OCI-LY7 (cell line): ENCODE data around the gene ITGAE.

Experiments used
- CTCF ChIP-seq: fragments of 200-600 bp; sonication (generic); conservative IDR thresholded peaks from 2 replicates; pipeline ENCODE4 v1.5.1; 2014; ENCODE audit warnings: mild to moderate bottlenecking, antibody characterized with exemption, low read length, moderate library complexity, mixed read lengths
- EZH2phosphoT487 ChIP-seq: fragments of 200-600 bp; sonication (generic); IDR thresholded peaks from 2 replicates; pipeline ENCODE4 v1.6.1; 2018; ENCODE audit warnings: low read depth, borderline replicate concordance, mild to moderate bottlenecking, mixed run types, antibody characterized with exemption, low read length, moderate library complexity, mixed read lengths

GRCh38 chr17:3761918-3762380 lies 39.0 kb downstream of the ITGAE start:
- TF ChIP-seq CTCF = no peak
- no peak for TF ChIP-seq EZH2phosphoT487
